ENCODE data around the gene MYO5A.

Gene MYO5A

GRCh38 chr15:52383100-52383588 lies 145.5 kb downstream of the MYO5A start:
- TF ChIP-seq CTCF (IDR thresholded peaks at IDR 0.05; ENCODE audit: insufficient read depth, low read depth, low read length, missing control alignments) = no peak
- peak overlapping the region; percentile 46 for H3K4me3 ChIP-seq (ENCODE audit: low read depth, low read length)
- peak; percentile 80 for DNase-seq (ENCODE audit: low read depth)

GRCh38 chr15:52382647-52383046 lies 146.0 kb downstream of the MYO5A start:
- H3K4me3 ChIP-seq (ENCODE audit: low read depth, low read length) = peak overlapping the region; percentile 46
- peak; percentile 73 for DNase-seq (ENCODE audit: low read depth)
- TF ChIP-seq CTCF (IDR thresholded peaks at IDR 0.05; ENCODE audit: insufficient read depth, low read depth, low read length, missing control alignments) = no peak

- no peak for TF ChIP-seq CTCF (IDR thresholded peaks at IDR 0.05; ENCODE audit: insufficient read depth, low read depth, low read length, missing control alignments)
- H3K4me3 ChIP-seq (ENCODE audit: low read depth, low read length) = peak overlapping the region; percentile 51
- DNase-seq (ENCODE audit: low read depth) = peak; percentile 93
Observed at GRCh38 chr15:52379395-52380106, 149.1 kb downstream of the MYO5A start.

- peak overlapping the region; percentile 51 for H3K4me3 ChIP-seq (ENCODE audit: low read depth, low read length)
- no peak for TF ChIP-seq CTCF (IDR thresholded peaks at IDR 0.05; ENCODE audit: insufficient read depth, low read depth, low read length, missing control alignments)
Observed at GRCh38 chr15:52378746-52379394, 149.8 kb downstream of the MYO5A start.

GRCh38 chr15:52370010-52370409 lies 158.7 kb downstream of the MYO5A start:
- TF ChIP-seq CTCF (IDR thresholded peaks at IDR 0.05; ENCODE audit: insufficient read depth, low read depth, low read length, missing control alignments) = no peak
- H3K4me3 ChIP-seq (ENCODE audit: low read depth, low read length) = no peak overlapping the region; the same call in 1 of the 2 replicates
- DNase-seq (ENCODE audit: low read depth) = peak; percentile 61

More at GRCh38 chr15:52378746-52379394, 149.8 kb downstream of the MYO5A start:
- peak; percentile 84 for DNase-seq (ENCODE audit: low read depth)

GRCh38 chr15:52369455-52369854 lies 159.2 kb downstream of the MYO5A start:
- no peak for TF ChIP-seq CTCF (IDR thresholded peaks at IDR 0.05; ENCODE audit: insufficient read depth, low read depth, low read length, missing control alignments)
- no peak overlapping the region for H3K4me3 ChIP-seq (ENCODE audit: low read depth, low read length)
- no peak for DNase-seq (ENCODE audit: low read depth)

All from GM12865 (cell line).